Activated naive CD8-positive, alpha-beta T cell treated with anti-CD3 and anti-CD28 coated beads, Interleukin-2, amount 50 U/mL, for 24 hours (primary cell): ENCODE data around the gene QPCT.
A peak's percentile ranks its signal among the peaks of the same experiment; 100 is the strongest.

ENCODE experiments used
- ATAC-seq: fragments of 150-1000 bp; cut with Tn5 transposase; one replicate; pipeline ENCODE4 v1.10.0; 2021
- DNase-seq: peaks from one replicate; pipeline ENCODE4 v3.0.0; 2021
- H3K27ac Mint-ChIP-seq: one replicate; pipeline ENCODE4 v1.8.0; 2021; ENCODE audit warnings: mild to moderate bottlenecking, mixed read lengths
- H3K27me3 Mint-ChIP-seq: one replicate; pipeline ENCODE4 v1.8.0; 2021; ENCODE audit warnings: mixed read lengths
- H3K36me3 Mint-ChIP-seq: one replicate; pipeline ENCODE4 v1.8.0; 2021; ENCODE audit warnings: low read depth, mixed read lengths
- H3K4me1 Mint-ChIP-seq: one replicate; pipeline ENCODE4 v1.8.0; 2021; ENCODE audit warnings: mixed read lengths
- H3K4me3 Mint-ChIP-seq: one replicate; pipeline ENCODE4 v1.8.0; 2021; ENCODE audit warnings: mild to moderate bottlenecking, moderate library complexity, mixed read lengths
- H3K9me3 Mint-ChIP-seq: one replicate; pipeline ENCODE4 v1.8.0; 2021; ENCODE audit warnings: mixed read lengths

Gene QPCT

DNA sequence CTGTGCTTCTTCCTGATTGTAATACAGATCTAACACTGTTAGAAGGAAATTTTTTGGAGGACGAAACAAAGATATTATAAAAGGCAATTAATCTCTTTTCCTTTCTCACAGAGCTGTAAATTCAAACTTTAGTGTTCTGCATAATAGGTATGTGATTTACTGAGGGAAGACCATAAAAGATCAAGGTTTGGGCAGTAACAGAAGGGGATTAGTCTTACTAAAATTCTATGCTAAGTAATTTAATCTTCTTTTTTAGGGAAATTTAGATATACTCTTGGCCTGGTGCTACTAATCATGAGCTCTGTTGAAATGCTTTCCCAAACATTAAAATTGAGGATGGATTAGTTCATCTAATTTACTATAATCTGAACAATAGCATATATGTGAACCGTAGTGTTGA, 8.8 kb upstream of the QPCT start:
- H3K4me1 Mint-ChIP-seq: peaks cover 10% of the 10 kb centered on the region
- ATAC-seq (no peak), DNase-seq (no peak)
- H3K27me3 Mint-ChIP-seq: peaks cover 19% of the 10 kb centered on the region
- H3K9me3 Mint-ChIP-seq: no peaks in the 10 kb centered on the region
- no peak overlapping the region for H3K27ac Mint-ChIP-seq
- H3K4me3 Mint-ChIP-seq: no peak overlapping the region
- no peaks in the 10 kb centered on the region for H3K36me3 Mint-ChIP-seq

DNA sequence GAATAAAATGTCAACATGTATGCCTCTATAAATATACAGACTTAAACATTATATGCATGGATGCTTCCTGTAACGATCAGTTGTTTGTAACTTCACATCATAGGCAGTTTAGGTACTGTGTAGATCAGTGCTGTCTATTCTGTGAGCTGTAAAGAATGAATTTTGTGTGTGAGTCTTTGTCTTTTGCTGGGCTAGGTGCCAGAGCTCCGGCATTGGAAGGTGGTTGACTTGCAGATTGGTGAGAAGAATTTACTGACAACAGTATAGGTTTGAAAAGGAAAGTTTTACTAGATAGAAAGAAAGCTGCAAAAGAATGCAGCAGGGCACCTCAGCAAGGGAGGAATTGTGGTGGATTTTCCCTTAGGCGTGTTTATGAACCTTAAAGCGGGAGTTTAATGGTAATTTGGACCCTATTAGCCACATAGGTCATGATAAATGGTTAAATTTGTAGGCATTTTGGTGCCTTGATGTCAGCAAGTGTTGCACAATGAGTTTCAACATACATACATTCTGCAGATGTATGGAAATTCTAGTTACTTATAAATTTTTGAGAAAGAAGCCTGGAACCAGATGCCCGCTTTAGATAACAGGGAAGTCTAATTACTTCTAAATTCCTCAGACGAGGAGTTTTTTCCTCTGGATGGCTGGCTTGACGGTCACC, 6.7 kb upstream of the QPCT start:
- peaks cover 18% of the 10 kb centered on the region for H3K27me3 Mint-ChIP-seq

DNA sequence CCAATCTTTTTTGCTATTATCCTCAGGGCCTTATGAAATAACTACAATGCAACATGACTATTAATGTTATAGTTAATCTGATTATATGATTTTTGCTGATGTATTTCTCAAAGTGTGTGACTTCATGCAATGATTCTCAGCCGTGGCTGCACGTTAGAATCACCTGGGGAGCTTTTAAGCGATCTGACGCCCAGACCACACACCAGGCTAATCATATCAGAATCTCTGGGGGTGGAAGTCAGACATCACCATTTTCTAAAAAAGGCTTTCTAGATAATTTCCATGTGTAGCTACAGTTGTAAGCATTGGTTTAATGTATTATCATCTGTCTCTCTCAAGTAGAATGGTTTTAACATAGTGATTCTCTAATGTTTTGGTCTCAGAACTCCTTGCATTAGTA, 5.5 kb upstream of the QPCT start:
- ATAC-seq: no peak
- Mint-ChIP-seq H3K9me3 (no peaks in the 10 kb centered on the region), H3K27me3 (peaks cover 23% of the 10 kb centered on the region)

More for the DNA sequence above, 6.7 kb upstream of the QPCT start:
- Mint-ChIP-seq H3K27ac (no peak overlapping the region), H3K36me3 (no peaks in the 10 kb centered on the region), H3K4me1 (peaks cover 16% of the 10 kb centered on the region), H3K9me3 (no peaks in the 10 kb centered on the region), H3K4me3 (no peak overlapping the region)
- ATAC-seq: no peak
- no peak for DNase-seq

GRCh38 chr2:37340637-37341036, 3.8 kb upstream of the QPCT start:
- ATAC-seq (no peak), DNase-seq (no peak)
- Mint-ChIP-seq H3K36me3 (no peaks in the 10 kb centered on the region), H3K4me3 (no peak overlapping the region), H3K27ac (no peak overlapping the region), H3K4me1 (peaks cover 34% of the 10 kb centered on the region), H3K9me3 (no peaks in the 10 kb centered on the region), H3K27me3 (peaks cover 28% of the 10 kb centered on the region)

More for the DNA sequence above, 5.5 kb upstream of the QPCT start:
- Mint-ChIP-seq H3K27ac (no peak overlapping the region), H3K36me3 (no peaks in the 10 kb centered on the region), H3K4me1 (peaks cover 23% of the 10 kb centered on the region), H3K4me3 (no peak overlapping the region)
- no peak for DNase-seq

DNA sequence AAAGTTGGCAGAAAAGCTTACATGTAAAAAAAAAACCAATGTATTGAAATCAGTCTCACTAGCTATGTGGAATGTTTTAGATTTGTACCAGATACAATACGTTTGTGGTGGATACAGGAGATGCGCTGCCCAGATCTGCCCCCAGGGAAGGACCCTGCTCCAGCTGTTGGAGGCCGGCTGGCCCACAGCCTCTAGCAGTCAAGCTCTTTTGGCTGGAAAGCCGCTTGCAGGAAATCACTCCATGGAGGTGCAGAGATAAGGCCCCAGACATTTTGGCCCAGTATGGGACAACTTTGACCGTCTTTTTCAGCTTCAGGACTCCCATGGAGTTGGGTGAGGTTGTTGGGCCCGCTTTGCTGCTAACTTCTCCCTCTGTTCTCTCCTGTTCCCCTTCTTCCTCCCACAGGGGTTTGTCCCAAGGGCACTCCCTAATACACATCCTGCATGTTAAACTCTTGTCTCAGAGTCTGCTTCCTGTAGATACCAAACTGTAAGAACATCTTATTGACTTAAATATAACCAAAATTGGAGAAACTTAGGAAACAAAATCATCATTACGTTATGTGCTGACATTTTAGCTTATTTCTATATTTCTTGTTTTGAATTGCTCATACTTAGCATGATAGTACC, 1.7 kb upstream of the QPCT start:
- DNase-seq: no peak
- no peak for ATAC-seq
- H3K4me1 Mint-ChIP-seq: peaks cover 37% of the 10 kb centered on the region
- H3K36me3 Mint-ChIP-seq: no peaks in the 10 kb centered on the region
- no peak overlapping the region for H3K4me3 Mint-ChIP-seq
- peaks cover 41% of the 10 kb centered on the region for H3K27me3 Mint-ChIP-seq
- H3K9me3 Mint-ChIP-seq: no peaks in the 10 kb centered on the region
- H3K27ac Mint-ChIP-seq: no peak overlapping the region

DNA sequence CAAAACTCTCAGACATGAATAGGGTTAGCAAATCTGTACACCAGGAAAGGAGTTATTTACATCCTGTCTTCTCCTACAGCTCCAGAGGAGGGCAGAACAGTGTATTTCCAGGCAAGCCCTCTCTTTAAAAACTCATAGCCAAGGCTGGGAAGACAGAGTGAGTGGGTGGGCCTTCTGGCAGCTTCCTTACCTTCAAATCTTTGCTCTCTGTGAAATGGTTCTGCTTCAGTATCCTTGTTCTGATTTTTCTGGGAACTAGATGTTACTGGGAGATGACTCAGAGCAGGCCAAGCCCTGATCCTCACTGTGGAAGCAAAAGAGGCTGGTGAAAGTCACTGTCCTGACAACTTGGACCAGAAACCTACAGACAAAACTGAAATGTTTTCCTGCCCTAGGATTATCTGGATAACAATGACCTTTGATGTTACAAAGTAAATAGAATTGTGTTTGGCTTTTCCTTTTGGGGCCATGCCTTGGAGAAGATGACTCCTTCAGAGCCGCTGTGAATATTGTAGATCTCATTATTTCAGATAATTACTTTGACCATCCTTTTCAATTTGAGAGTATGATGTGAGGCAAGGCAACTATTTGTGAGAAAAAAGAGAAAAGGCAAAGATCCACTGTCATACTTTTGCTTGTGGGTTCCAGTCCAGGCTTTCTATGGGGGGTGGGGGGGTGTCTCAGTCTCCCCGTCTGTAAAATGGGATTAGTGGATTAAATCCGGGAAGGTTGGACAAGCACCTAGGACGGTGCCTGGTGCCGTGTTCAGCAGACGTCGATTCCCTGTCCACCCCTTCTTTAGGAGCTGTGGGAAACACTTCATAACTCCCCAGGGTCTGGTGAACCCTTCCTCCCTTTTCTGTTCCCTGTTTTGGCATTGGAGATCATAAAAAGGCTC, 644 bp upstream of the QPCT start:
- no peak for ATAC-seq
- no peak for DNase-seq

GRCh38 chr2:37348155-37348554, 3.7 kb downstream of the QPCT start:
- no peak for DNase-seq
- no peak overlapping the region for H3K27ac Mint-ChIP-seq
- H3K9me3 Mint-ChIP-seq: no peaks in the 10 kb centered on the region
- H3K4me3 Mint-ChIP-seq: no peak overlapping the region
- no peak for ATAC-seq
- H3K4me1 Mint-ChIP-seq: peaks cover 30% of the 10 kb centered on the region
- no peaks in the 10 kb centered on the region for H3K36me3 Mint-ChIP-seq
- peaks cover 32% of the 10 kb centered on the region for H3K27me3 Mint-ChIP-seq

More for the DNA sequence above, 644 bp upstream of the QPCT start:
- H3K36me3 Mint-ChIP-seq: no peaks in the 10 kb centered on the region
- H3K9me3 Mint-ChIP-seq: no peaks in the 10 kb centered on the region
- H3K27ac Mint-ChIP-seq: no peak overlapping the region
- peak overlapping the region; percentile 77 for H3K4me3 Mint-ChIP-seq
- H3K4me1 Mint-ChIP-seq: peaks cover 35% of the 10 kb centered on the region
- peaks cover 40% of the 10 kb centered on the region for H3K27me3 Mint-ChIP-seq

DNA sequence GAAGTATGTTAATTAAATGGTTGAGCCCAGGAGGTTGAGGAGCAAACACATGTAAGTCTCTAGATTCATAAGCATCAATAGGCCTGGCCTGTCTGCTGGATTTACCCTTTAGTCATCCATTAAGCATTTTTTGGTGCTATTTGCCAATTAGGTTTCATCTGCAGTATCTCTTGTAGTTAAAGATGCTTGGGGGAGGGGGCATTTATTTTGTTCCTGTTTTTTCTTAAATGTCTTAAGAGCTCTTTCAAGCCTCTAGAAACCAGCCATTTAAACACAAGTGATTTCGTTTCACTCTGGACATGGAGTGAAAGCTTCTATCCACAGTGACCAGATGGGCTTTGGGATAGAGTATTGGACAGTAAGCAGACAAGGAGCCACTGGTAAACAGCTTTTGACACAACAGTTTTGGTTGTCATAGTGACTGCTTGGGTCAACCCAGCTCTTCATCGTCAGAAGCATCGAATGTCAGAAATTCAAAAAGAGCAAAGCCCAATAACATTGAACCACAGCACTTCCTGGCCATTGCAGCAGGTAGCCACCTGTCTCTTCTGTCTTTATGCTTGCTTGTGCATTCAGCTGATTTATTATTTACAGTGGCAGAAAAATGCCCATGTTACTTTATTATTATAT, 4.9 kb downstream of the QPCT start:
- H3K27ac Mint-ChIP-seq: no peak overlapping the region
- H3K9me3 Mint-ChIP-seq: no peaks in the 10 kb centered on the region
- H3K4me3 Mint-ChIP-seq: no peak overlapping the region
- H3K36me3 Mint-ChIP-seq: no peaks in the 10 kb centered on the region
- ATAC-seq (no peak), DNase-seq (no peak)
- H3K4me1 Mint-ChIP-seq: peaks cover 22% of the 10 kb centered on the region
- H3K27me3 Mint-ChIP-seq: peaks cover 35% of the 10 kb centered on the region

- H3K9me3 Mint-ChIP-seq: no peaks in the 10 kb centered on the region
- no peaks in the 10 kb centered on the region for H3K36me3 Mint-ChIP-seq
- peaks cover 37% of the 10 kb centered on the region for H3K27me3 Mint-ChIP-seq
- ATAC-seq: no peak
- no peak overlapping the region for H3K27ac Mint-ChIP-seq
- no peak overlapping the region for H3K4me3 Mint-ChIP-seq
- DNase-seq: no peak
- peaks cover 19% of the 10 kb centered on the region for H3K4me1 Mint-ChIP-seq
Observed at GRCh38 chr2:37350034-37350433, 5.6 kb downstream of the QPCT start.

DNA sequence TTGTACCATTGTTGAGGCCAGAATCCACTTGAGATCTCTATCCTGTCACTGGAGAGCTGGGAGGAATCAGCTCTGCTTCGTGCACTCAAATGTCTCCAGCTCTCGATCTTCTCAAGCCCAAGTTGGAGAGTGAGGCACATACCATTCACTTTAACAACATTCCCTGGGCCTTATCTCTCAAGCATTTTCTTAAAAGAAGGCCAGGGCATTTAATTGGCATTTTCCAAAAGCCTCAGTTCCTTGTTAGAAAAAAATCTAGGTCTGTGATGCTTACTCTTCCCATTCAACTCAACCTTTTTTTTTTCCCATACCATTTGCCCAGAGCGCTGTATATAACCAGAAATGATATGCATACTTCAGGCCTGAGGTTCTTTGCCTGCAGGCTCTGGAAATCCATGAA, 10.1 kb downstream of the QPCT start:
- ATAC-seq: no peak
- H3K9me3 Mint-ChIP-seq: no peaks in the 10 kb centered on the region
- H3K27me3 Mint-ChIP-seq: peaks cover 42% of the 10 kb centered on the region
- H3K36me3 Mint-ChIP-seq: no peaks in the 10 kb centered on the region
- H3K27ac Mint-ChIP-seq: no peak overlapping the region
- peaks cover 10% of the 10 kb centered on the region for H3K4me1 Mint-ChIP-seq
- no peak overlapping the region for H3K4me3 Mint-ChIP-seq
- no peak for DNase-seq

- Mint-ChIP-seq H3K27ac (no peak overlapping the region), H3K4me1 (peaks cover under 1% of the 10 kb centered on the region), H3K9me3 (no peaks in the 10 kb centered on the region), H3K27me3 (peaks cover 49% of the 10 kb centered on the region), H3K4me3 (no peak overlapping the region), H3K36me3 (no peaks in the 10 kb centered on the region)
- ATAC-seq (no peak), DNase-seq (no peak)
Observed at GRCh38 chr2:37355735-37356134, 11.3 kb downstream of the QPCT start.

DNA sequence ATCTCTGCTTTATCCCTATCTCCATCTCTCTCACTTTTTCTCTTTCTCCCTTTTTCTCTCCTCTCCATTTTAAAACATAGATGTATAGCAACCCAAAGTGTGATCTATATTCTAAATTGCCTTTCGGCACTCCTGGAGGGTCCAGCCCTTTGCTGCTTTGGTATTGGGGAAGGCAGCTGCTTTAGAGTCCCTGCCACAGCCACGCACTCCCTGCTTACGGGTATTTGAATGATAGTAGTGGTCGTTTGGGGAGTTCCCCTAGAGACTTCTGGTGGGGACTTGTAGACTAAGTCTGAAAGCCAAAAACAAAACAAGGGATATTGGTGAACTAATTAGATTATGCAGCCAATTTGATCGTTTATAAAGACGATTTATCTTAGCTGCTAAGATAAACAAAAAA, 11.9 kb downstream of the QPCT start:
- Mint-ChIP-seq H3K4me1 (no peaks in the 10 kb centered on the region), H3K27me3 (peaks cover 55% of the 10 kb centered on the region), H3K27ac (no peak overlapping the region), H3K4me3 (no peak overlapping the region), H3K9me3 (no peaks in the 10 kb centered on the region), H3K36me3 (no peaks in the 10 kb centered on the region)
- DNase-seq: no peak
- no peak for ATAC-seq

- no peak for ATAC-seq
- H3K27me3 Mint-ChIP-seq: peaks cover 63% of the 10 kb centered on the region
- no peaks in the 10 kb centered on the region for H3K9me3 Mint-ChIP-seq
- H3K36me3 Mint-ChIP-seq: no peaks in the 10 kb centered on the region
- no peak overlapping the region for H3K27ac Mint-ChIP-seq
- DNase-seq: no peak
- no peaks in the 10 kb centered on the region for H3K4me1 Mint-ChIP-seq
- no peak overlapping the region for H3K4me3 Mint-ChIP-seq
Observed at GRCh38 chr2:37357069-37357468, 12.6 kb downstream of the QPCT start.

GRCh38 chr2:37357530-37357929, 13.1 kb downstream of the QPCT start:
- no peaks in the 10 kb centered on the region for H3K36me3 Mint-ChIP-seq
- no peak overlapping the region for H3K4me3 Mint-ChIP-seq
- H3K9me3 Mint-ChIP-seq: no peaks in the 10 kb centered on the region
- ATAC-seq: no peak
- no peak for DNase-seq
- no peaks in the 10 kb centered on the region for H3K4me1 Mint-ChIP-seq
- no peak overlapping the region for H3K27ac Mint-ChIP-seq
- peaks cover 67% of the 10 kb centered on the region for H3K27me3 Mint-ChIP-seq
